ENCODE data around the gene TESK2.

GRCh38 chr1:45339789-45340558 is 151.0 kb downstream of the TESK2 start, which contains the start of the genes MUTYH and TOE1:
- no peak for TF ChIP-seq CTCF (IDR thresholded peaks at IDR 0.05)
- TF ChIP-seq POLR2AphosphoS5 (IDR thresholded peaks at IDR 0.05): peak; percentile 37 to 82 (median 64)

Measured in sigmoid colon (tissue), 4 donors.